ENCODE data around the gene C6orf141.

Gene C6orf141

GRCh38 chr6:49541210-49541724 lies 9.2 kb upstream of the C6orf141 start:
- Histone ChIP-seq H3K27ac (ENCODE audit: low read depth, low read length) (no peak overlapping the region; the same call in 1 of the 2 replicates), H3K4me3 (ENCODE audit: low read length) (no peak overlapping the region), H3K9ac (ENCODE audit: low read depth, low read length) (no peak overlapping the region), H3K9me3 (ENCODE audit: insufficient read depth, low read depth, low read length) (no peaks in the 10 kb centered on the region), H3K4me1 (ENCODE audit: insufficient read depth, low read length) (peaks cover 14% of the 10 kb centered on the region), H3K27me3 (ENCODE audit: insufficient read depth, low read length) (no peaks in the 10 kb centered on the region), H3K36me3 (ENCODE audit: insufficient read depth, low read length) (no peaks in the 10 kb centered on the region)
- 63% methylated on average over 1 of the region's 1 CpG for WGBS

DNA sequence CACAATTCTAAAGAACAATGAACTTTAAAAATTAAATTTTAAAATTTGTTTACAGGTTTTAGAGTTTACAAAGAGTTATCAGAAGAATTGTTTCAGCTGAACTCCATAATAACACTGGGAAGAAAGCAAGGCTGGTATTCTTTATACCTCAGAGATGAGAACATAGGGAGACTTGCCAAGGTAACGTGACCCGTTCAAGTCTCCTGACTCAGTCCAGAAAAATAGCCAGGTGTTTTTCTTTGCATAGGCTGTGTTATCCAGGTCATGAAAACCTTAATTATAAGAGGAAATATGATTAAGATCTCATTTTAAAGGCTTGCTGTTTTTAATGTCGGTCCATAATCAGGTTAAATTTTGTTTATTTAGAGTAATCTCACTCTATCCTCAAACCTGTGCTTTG lies 8.5 kb upstream of the C6orf141 start:
- 94% methylated on average over 2 of the region's 3 CpGs for WGBS
- Histone ChIP-seq H3K27ac (ENCODE audit: low read depth, low read length) (no peak overlapping the region), H3K36me3 (ENCODE audit: insufficient read depth, low read length) (no peaks in the 10 kb centered on the region), H3K4me3 (ENCODE audit: low read length) (no peak overlapping the region), H3K27me3 (ENCODE audit: insufficient read depth, low read length) (no peaks in the 10 kb centered on the region), H3K4me1 (ENCODE audit: insufficient read depth, low read length) (peaks cover 14% of the 10 kb centered on the region), H3K9ac (ENCODE audit: low read depth, low read length) (no peak overlapping the region), H3K9me3 (ENCODE audit: insufficient read depth, low read depth, low read length) (no peaks in the 10 kb centered on the region)

GRCh38 chr6:49543087-49543858 lies 7.2 kb upstream of the C6orf141 start:
- Histone ChIP-seq H3K4me3 (ENCODE audit: low read length) (no peak overlapping the region), H3K9me3 (ENCODE audit: insufficient read depth, low read depth, low read length) (no peaks in the 10 kb centered on the region), H3K9ac (ENCODE audit: low read depth, low read length) (no peak overlapping the region), H3K36me3 (ENCODE audit: insufficient read depth, low read length) (no peaks in the 10 kb centered on the region), H3K27me3 (ENCODE audit: insufficient read depth, low read length) (no peaks in the 10 kb centered on the region), H3K27ac (ENCODE audit: low read depth, low read length) (no peak overlapping the region), H3K4me1 (ENCODE audit: insufficient read depth, low read length) (peaks cover 14% of the 10 kb centered on the region)
- WGBS: 96% methylated on average over 6 of the region's 7 CpGs

GRCh38 chr6:49546331-49546730 lies 4.1 kb upstream of the C6orf141 start:
- H3K4me1 ChIP-seq (ENCODE audit: insufficient read depth, low read length): peaks cover 13% of the 10 kb centered on the region
- no peaks in the 10 kb centered on the region for H3K9me3 ChIP-seq (ENCODE audit: insufficient read depth, low read depth, low read length)
- H3K4me3 ChIP-seq (ENCODE audit: low read length): no peak overlapping the region
- no peaks in the 10 kb centered on the region for H3K36me3 ChIP-seq (ENCODE audit: insufficient read depth, low read length)
- H3K27me3 ChIP-seq (ENCODE audit: insufficient read depth, low read length): peaks cover 20% of the 10 kb centered on the region; the same call in 1 of the 2 replicates
- WGBS: 86% methylated on average over 1 of the region's 1 CpG
- no peak overlapping the region for H3K9ac ChIP-seq (ENCODE audit: low read depth, low read length)
- H3K27ac ChIP-seq (ENCODE audit: low read depth, low read length): no peak overlapping the region

DNA sequence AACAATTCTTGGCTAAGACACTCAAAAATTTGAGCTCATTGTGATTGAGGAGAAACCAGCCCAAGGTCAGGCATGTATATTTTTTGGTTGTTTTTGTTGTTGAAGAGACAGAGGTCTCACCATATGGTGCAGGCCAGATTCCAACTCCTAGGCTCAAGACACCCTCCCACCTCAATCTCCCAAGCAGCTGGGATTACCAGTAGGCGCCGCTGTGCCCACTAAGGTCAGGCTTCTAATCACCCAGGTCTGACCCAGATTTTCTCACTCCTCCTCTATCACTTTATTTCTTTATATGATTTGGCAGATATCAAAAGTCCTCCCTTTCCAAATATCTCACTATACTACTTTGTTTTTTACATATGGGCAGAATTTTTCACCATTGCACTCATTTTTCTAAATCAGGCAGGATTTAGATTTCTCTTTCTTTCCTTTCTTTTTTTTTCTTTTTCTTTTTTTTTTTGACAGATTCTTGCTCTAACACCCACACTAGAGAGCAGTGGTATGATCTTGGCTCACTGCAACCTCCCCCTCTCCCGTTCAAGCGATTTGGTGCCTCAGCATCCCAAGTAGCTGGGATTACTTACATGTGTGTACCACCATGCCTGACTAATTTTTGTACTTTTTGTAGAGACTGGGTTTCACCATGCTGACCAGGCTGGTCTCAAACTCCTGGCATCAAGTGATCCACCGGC lies 1.7 kb upstream of the C6orf141 start:
- WGBS: 80% methylated on average over 5 of the region's 5 CpGs
- no peak overlapping the region for H3K4me3 ChIP-seq (ENCODE audit: low read length)
- no peak overlapping the region for H3K9ac ChIP-seq (ENCODE audit: low read depth, low read length)

DNA sequence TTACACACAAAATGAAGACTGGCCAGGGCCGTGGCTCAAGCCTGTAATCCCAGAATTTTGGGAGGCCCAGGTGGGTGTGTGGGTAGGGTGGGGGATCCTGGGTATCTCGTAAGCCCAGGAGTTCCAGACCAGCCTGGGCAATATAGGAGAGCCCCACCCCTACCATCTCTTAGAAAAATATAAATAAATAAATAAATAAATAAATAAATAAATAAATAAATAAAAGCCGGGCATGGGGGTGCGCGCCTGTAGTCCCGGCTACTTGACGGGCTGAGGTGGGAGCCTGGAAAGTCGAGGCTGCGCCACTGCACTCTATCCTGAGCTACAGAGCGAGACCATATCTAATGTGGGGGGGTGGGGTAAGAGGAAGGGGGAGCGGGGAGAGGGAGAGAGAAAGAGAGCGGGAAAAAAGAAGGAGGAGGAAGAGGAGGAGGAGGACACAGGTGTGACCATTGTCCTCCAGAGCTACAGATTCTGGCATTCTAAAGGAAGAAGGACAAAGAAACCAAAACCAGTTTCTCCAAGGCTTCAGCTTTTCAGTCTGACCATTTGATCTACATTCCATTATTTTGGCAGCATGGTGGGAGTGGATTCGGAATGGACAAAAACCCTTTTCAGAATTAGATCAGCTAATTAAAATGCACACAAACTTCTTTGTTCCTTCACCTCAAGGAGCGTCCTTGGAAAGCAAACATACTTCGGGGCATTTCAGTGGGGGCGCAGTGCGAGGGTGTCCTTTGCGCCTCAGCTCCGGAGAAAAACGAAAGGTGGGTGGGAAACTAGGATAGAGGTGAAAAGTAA lies 577 bp upstream of the C6orf141 start:
- H3K4me3 ChIP-seq (ENCODE audit: low read length): peak overlapping the region; percentile 70
- peaks cover 55% of the 10 kb centered on the region for H3K27me3 ChIP-seq (ENCODE audit: insufficient read depth, low read length)
- WGBS: 23% methylated on average over 18 of the region's 20 CpGs
- peak overlapping the region; percentile 98 for H3K27ac ChIP-seq (ENCODE audit: low read depth, low read length)
- no peaks in the 10 kb centered on the region for H3K9me3 ChIP-seq (ENCODE audit: insufficient read depth, low read depth, low read length)
- peaks cover 18% of the 10 kb centered on the region; the same call in 1 of the 2 replicates for H3K36me3 ChIP-seq (ENCODE audit: insufficient read depth, low read length)
- H3K9ac ChIP-seq (ENCODE audit: low read depth, low read length): peak overlapping the region; percentile 90
- H3K4me1 ChIP-seq (ENCODE audit: insufficient read depth, low read length): peaks cover 34% of the 10 kb centered on the region

More for the DNA sequence above, 1.7 kb upstream of the C6orf141 start:
- peaks cover 43% of the 10 kb centered on the region for H3K27me3 ChIP-seq (ENCODE audit: insufficient read depth, low read length)
- no peaks in the 10 kb centered on the region for H3K9me3 ChIP-seq (ENCODE audit: insufficient read depth, low read depth, low read length)
- H3K4me1 ChIP-seq (ENCODE audit: insufficient read depth, low read length): peaks cover 26% of the 10 kb centered on the region
- H3K36me3 ChIP-seq (ENCODE audit: insufficient read depth, low read length): peaks cover 8% of the 10 kb centered on the region; the same call in 1 of the 2 replicates
- no peak overlapping the region for H3K27ac ChIP-seq (ENCODE audit: low read depth, low read length)

DNA sequence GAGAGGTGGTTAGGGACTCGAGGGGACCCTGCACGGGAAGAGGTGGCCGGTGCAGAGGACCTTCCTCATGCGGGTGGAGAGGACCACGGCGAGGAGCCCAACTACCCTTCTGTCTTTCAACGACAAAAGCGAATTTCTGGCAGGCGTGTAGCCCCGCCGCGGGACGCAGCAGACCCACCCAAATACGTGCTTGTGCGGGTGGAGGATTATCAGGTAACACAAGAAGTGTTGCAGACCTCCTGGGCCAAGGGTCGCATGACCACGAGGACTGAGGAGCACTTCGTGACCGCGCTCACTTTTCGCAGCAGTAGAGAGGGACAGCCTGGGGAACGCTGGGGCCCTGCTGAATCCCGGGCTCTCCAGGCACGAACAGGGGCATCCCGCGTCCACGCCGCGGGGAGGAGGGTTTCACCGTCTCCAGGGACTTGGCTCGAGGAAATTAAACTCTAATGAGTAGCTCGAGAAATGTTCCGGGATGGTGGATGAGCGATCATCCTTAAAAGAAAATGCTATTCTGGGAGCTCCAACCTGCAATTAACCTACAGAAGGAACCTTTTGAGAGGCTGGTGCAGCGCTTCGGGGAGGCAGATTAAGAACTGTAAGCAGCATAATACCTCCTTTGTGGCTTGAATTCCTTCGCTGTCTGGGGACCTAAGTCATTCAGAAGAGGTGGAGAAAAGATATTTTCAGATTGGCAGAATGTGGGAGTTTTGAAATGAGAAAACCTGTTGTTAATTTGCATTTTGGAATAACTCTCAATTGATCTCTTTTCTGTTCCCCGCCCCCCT lies 804 bp downstream of the C6orf141 start:
- peaks cover 29% of the 10 kb centered on the region for H3K36me3 ChIP-seq (ENCODE audit: insufficient read depth, low read length)
- peak overlapping the region; percentile 98 for H3K27ac ChIP-seq (ENCODE audit: low read depth, low read length)
- WGBS: under 1% methylated on average over 38 of the region's 38 CpGs
- peak overlapping the region; percentile 90 for H3K9ac ChIP-seq (ENCODE audit: low read depth, low read length)
- peaks cover 41% of the 10 kb centered on the region for H3K4me1 ChIP-seq (ENCODE audit: insufficient read depth, low read length)
- peak overlapping the region; percentile 70 for H3K4me3 ChIP-seq (ENCODE audit: low read length)
- peaks cover 67% of the 10 kb centered on the region for H3K27me3 ChIP-seq (ENCODE audit: insufficient read depth, low read length)
- H3K9me3 ChIP-seq (ENCODE audit: insufficient read depth, low read depth, low read length): no peaks in the 10 kb centered on the region

DNA sequence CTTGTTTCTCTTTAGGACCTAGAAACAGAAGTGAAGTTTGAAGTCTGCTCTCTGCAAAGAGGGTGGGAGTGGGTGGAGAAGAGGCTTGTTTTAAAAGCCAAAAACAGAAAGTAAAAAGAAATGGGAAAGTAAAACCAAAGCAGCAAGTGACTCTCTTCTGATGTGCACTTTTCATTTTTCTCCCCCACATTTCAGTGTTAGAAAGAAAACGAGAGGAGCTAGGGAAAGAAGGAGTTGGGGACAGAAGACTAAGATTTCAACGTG lies 1.3 kb downstream of the C6orf141 start:
- Histone ChIP-seq H3K9ac (ENCODE audit: low read depth, low read length) (peak overlapping the region; percentile 90; the same call in 1 of the 2 replicates), H3K36me3 (ENCODE audit: insufficient read depth, low read length) (peaks cover 34% of the 10 kb centered on the region), H3K27me3 (ENCODE audit: insufficient read depth, low read length) (peaks cover 72% of the 10 kb centered on the region), H3K27ac (ENCODE audit: low read depth, low read length) (peak overlapping the region; percentile 98), H3K4me3 (ENCODE audit: low read length) (peak overlapping the region; percentile 70), H3K4me1 (ENCODE audit: insufficient read depth, low read length) (peaks cover 46% of the 10 kb centered on the region), H3K9me3 (ENCODE audit: insufficient read depth, low read depth, low read length) (no peaks in the 10 kb centered on the region)
- no CpG with 5 or more reads among the region's 2 CpGs for WGBS

DNA sequence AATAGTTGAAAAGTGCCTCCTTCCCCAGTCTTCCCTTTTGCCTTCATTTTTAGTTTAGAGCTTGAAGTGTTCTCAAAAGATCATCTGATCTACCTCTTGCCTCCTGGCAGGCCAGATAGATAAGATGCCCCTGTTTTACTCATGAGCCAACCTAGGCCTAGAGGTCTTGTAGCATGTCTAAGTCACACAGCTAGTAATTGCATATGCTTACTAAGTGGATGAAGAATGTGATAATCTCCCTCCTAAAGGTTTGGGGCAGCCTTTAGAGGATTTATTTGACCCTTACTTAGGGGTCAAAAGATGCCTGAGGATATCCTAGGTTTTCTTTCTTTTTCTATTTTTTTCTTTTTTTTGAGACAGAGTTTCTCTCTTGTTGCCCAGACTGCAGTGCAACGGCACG lies 2.1 kb downstream of the C6orf141 start:
- 98% methylated on average over 2 of the region's 2 CpGs for WGBS
- Histone ChIP-seq H3K4me3 (ENCODE audit: low read length) (peak overlapping the region; percentile 70), H3K27me3 (ENCODE audit: insufficient read depth, low read length) (peaks cover 75% of the 10 kb centered on the region), H3K27ac (ENCODE audit: low read depth, low read length) (peak overlapping the region; percentile 98; the same call in 1 of the 2 replicates), H3K4me1 (ENCODE audit: insufficient read depth, low read length) (peaks cover 46% of the 10 kb centered on the region), H3K36me3 (ENCODE audit: insufficient read depth, low read length) (peaks cover 35% of the 10 kb centered on the region), H3K9me3 (ENCODE audit: insufficient read depth, low read depth, low read length) (no peaks in the 10 kb centered on the region), H3K9ac (ENCODE audit: low read depth, low read length) (peak overlapping the region; percentile 90; the same call in 1 of the 2 replicates)

DNA sequence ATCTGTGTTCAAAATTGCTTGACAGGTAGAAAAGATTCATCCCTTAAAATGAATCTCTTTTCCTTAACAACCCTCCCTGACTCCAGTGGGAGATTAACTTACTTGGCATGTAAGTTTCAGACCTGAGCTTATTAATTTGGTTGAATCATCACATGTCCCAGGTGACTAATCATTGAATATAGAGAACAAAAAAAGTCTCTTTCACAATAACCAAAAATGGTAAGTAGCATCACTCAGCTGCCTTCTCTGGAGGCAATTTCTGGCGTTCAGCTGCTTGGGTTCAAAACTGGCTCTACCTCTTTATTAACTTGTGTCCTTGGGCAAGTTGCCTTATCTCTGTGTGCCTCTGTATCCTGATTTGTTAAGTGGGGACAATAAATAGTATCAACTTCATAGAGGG lies 2.9 kb downstream of the C6orf141 start:
- no peaks in the 10 kb centered on the region for H3K9me3 ChIP-seq (ENCODE audit: insufficient read depth, low read depth, low read length)
- H3K4me3 ChIP-seq (ENCODE audit: low read length): peak overlapping the region; percentile 70; the same call in 1 of the 2 replicates
- peaks cover 83% of the 10 kb centered on the region for H3K27me3 ChIP-seq (ENCODE audit: insufficient read depth, low read length)
- no peak overlapping the region for H3K27ac ChIP-seq (ENCODE audit: low read depth, low read length)
- H3K4me1 ChIP-seq (ENCODE audit: insufficient read depth, low read length): peaks cover 46% of the 10 kb centered on the region
- 95% methylated on average over 1 of the region's 1 CpG for WGBS
- H3K9ac ChIP-seq (ENCODE audit: low read depth, low read length): no peak overlapping the region
- peaks cover 35% of the 10 kb centered on the region for H3K36me3 ChIP-seq (ENCODE audit: insufficient read depth, low read length)
